ENCODE data around the gene MATN4. TPM values are rescaled to one million over a fixed set of nuclear protein-coding genes. Genes with fewer than 3 reads are reported as not detected.

Gene MATN4
- total and polyA plus RNA-seq, 7 donors, result not detected

GRCh38 chr20:45339084-45339483 is 31.0 kb upstream of the MATN4 start:
- no peaks in the 10 kb centered on the region for H3K9me3 ChIP-seq
- 64 to 72% (median 71%) methylated on average over 6 of the region's 6 CpGs for WGBS, 3 donors
- intact Hi-C loops (cut with DNase I), result no loop called here
- H3K4me1 ChIP-seq, result peaks cover 72% of the 10 kb centered on the region
- no peak for ATAC-seq
- peaks cover 0 to 34% of the 10 kb centered on the region in 2 donors for H3K36me3 ChIP-seq (ENCODE audit: insufficient read depth in 1 of 2, low read depth in 1 of 2)
- peak overlapping the region; percentile 33 for H3K4me3 ChIP-seq
- H3K27me3 ChIP-seq (ENCODE audit: insufficient read depth in 3 of 3, low read length in 2 of 3), result no peaks in the 10 kb centered on the region
- DNase-seq, result no peak
- peak overlapping the region; percentile 94 for H3K27ac ChIP-seq
- TF ChIP-seq CTCF (IDR thresholded peaks at IDR 0.05), result no peak

- H3K4me1 ChIP-seq, result peaks cover 66% of the 10 kb centered on the region
- intact Hi-C loops (cut with DNase I), result no loop called here
- H3K27ac ChIP-seq, result peak overlapping the region; percentile 94
- TF ChIP-seq CTCF (IDR thresholded peaks at IDR 0.05), result no peak
- ATAC-seq (no peak), DNase-seq (peak in 1 of 2 donors; percentile 15)
- peak overlapping the region; percentile 33 for H3K4me3 ChIP-seq
- H3K36me3 ChIP-seq (ENCODE audit: insufficient read depth in 1 of 2, low read depth in 1 of 2), result peaks cover 0 to 41% of the 10 kb centered on the region in 2 donors
- 71 to 80% (median 72%) methylated on average over 11 of the region's 11 CpGs for WGBS, 3 donors
- no peaks in the 10 kb centered on the region for H3K27me3 ChIP-seq (ENCODE audit: insufficient read depth in 3 of 3, low read length in 2 of 3)
- no peaks in the 10 kb centered on the region for H3K9me3 ChIP-seq
Observed at GRCh38 chr20:45338121-45339030, 30.3 kb upstream of the MATN4 start.

GRCh38 chr20:45337367-45338120 is 29.4 kb upstream of the MATN4 start:
- Histone ChIP-seq H3K36me3 (ENCODE audit: insufficient read depth in 1 of 2, low read depth in 1 of 2) (peaks cover 0 to 49% of the 10 kb centered on the region in 2 donors), H3K4me3 (peak overlapping the region; percentile 33), H3K4me1 (peaks cover 65% of the 10 kb centered on the region), H3K9me3 (no peaks in the 10 kb centered on the region), H3K27me3 (ENCODE audit: insufficient read depth in 3 of 3, low read length in 2 of 3) (no peaks in the 10 kb centered on the region), H3K27ac (peak overlapping the region; percentile 94)
- intact Hi-C loops (cut with DNase I), result no loop called here
- no peak for TF ChIP-seq CTCF (IDR thresholded peaks at IDR 0.05)
- ATAC-seq, result peak; percentile 23 to 64 (median 51)
- WGBS, 3 donors, result 28 to 38% (median 36%) methylated on average over 15 of the region's 15 CpGs
- DNase-seq, result peak; percentile 64 to 67

GRCh38 chr20:45336530-45337366 is 28.6 kb upstream of the MATN4 start:
- Histone ChIP-seq H3K9me3 (no peaks in the 10 kb centered on the region), H3K27ac (peak overlapping the region; percentile 94), H3K36me3 (ENCODE audit: insufficient read depth in 1 of 2, low read depth in 1 of 2) (peaks cover 0 to 57% of the 10 kb centered on the region in 2 donors), H3K4me1 (peaks cover 61% of the 10 kb centered on the region), H3K4me3 (peak overlapping the region; percentile 33), H3K27me3 (ENCODE audit: insufficient read depth in 3 of 3, low read length in 2 of 3) (no peaks in the 10 kb centered on the region)
- TF ChIP-seq CTCF (IDR thresholded peaks at IDR 0.05), result no peak
- intact Hi-C loops (cut with DNase I), result no loop called here
- DNase-seq, result peak; percentile 73 to 87
- 43 to 67% (median 48%) methylated on average over 11 of the region's 11 CpGs for WGBS, 3 donors
- peak; percentile 69 to 81 (median 76) for ATAC-seq
